G401.6 (cell line): Measurements from ENCODE around the gene NSD2.
"Not testable (repeated sequence)": the region's sequence is repeated elsewhere in the genome, so short reads cannot be mapped to it uniquely, and the experiment has no call there.

Experiments used
- FAIRE-seq: peaks from 2 replicates; lab custom pipeline; 2012; peaks lifted over from hg19 to GRCh38; lab: Jason Lieb, UNC

Gene NSD2

DNA sequence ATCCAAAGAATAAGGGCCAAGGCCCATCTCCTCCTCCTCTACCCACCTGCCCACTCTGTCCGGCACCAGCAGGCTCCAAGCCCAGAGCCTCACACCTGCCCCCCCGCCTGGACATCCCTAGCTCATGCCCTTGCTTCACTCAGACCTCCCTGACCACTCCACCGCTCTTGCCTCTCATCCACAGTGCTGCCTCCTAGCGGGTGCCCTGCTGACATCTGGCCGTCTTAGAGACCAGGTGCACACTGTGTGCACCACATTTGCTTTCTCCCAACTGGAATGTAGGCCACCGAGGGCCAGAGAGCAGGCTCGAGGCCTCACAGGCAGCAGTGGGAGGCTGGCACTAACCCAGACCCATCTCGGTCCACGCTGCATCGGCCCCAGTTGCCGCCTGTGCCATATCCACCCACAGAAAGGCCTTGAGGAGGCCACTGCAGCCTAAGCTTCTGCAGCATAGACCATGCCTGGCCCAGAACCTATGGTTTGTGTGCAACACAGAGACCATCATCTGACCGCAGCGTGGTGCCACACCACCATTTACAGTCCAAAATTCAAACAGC, 28.8 kb upstream of the NSD2 start:
- no peak for FAIRE-seq

DNA sequence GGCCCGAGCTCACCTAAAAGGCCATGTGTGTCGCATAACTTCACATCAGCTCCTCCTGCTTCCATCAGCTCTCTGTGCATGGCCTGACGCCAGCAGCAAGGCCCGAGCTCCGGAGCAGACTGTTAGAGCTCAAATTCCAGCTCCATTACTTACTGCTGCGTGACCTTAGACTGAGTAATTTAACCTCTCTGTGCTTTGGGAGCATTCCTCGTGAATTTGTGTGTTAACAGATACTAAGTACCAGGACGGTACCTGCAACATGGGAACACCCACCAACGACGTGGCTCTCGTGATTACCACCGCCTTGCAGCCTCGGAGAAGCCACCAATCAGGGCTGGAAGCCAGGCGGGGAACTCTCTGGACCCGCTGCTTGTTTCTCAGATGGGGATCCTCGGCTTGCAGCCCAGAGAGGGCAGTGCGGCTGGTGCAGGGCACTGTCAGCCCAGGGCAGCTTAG, 28.2 kb upstream of the NSD2 start:
- no peak for FAIRE-seq

DNA sequence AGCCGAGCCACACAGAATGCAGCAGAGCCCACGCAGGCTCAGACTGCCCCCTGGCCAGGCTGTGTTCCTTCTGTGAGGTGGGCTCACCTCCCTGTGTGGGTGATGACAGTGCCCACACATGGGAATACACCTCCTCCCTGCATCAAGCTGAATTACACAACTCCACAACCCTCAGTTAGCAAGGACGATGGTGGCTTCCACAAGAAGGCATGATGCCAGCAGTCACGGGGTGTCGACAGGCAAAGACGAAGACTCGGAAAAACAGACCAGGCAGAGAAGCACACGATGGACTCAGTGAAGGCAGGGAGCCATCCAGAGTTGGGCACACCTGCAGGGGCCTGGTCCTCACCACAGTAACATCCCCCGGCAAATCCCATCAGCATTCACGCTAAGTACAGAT, 27.3 kb upstream of the NSD2 start:
- FAIRE-seq = no peak

DNA sequence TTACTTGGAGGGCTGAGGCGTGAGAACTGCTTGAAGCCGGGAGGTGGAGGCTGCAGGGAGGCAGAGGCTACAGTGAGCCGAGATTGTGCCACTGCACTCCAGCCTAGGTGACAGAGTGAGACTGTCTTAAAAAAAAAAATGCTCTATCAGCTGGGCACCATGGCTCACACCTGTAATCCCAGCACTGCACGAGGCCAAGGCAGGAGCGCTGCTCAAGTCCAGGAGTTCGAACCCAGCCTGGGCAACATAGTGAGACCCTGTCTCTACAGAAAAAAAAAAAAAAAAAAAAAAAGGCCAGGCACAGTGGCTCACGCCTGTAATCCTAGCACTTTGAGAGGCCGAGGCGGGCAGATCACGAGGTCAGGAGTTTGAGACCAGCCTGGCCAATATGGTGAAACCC, 26.6 kb upstream of the NSD2 start:
- FAIRE-seq = not testable (repeated sequence)

DNA sequence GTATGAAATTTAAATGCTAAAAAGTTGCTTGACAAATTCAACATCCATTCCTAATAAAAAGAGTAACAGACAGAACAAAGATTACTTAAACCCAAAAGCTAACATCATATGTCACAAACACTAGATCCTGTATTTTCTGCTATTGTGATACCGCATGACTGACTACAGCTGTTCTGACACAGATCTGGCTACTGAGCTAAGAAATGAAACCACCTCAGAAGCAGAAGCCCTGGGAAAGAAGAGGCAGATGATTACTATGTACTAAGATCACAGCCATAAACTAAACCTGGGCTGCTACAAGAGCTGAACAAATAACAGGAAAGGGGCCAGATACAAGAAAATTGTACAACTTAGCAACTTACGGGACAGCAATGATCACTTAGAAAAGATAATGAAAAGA, 24.6 kb upstream of the NSD2 start:
- FAIRE-seq = no peak

DNA sequence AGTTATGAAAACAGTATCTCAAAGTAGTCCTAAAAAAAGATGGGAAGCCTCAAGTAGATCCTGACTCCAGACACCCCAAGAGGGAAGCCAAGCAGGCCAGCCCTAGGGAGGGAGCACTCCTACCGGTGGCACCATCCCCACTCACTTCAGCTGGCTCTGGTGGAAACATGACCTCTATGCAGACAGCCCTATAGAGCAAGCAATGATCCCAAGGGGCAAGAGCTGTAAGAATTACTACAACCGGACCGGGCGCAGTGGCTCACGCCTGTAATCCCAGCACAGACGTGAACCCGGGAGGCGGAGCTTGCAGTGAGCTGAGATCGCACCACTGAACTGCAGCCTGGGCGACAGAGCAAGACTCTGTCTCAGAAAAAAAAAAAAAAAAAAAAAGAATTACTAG, 20.9 kb upstream of the NSD2 start:
- no peak for FAIRE-seq

DNA sequence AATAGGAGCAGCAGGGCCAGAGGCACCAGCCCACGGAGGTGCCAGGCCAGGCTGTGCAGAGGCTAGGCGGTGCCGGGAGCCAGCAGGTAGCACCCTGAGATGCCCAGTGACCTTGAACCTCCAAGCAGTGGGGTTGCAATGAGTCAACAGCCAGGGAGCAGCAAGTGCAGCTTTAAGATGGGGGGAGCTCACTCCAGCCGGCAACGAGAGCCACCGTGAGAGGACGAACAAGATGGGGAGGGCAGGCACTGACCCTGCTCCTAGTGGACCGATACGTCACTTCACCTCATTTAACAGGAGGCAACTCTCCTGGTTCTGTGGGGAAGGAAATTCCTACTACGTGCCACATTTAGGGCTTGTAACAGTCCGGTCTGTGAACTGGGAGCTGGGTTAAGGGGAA, 20.0 kb upstream of the NSD2 start:
- no peak for FAIRE-seq

DNA sequence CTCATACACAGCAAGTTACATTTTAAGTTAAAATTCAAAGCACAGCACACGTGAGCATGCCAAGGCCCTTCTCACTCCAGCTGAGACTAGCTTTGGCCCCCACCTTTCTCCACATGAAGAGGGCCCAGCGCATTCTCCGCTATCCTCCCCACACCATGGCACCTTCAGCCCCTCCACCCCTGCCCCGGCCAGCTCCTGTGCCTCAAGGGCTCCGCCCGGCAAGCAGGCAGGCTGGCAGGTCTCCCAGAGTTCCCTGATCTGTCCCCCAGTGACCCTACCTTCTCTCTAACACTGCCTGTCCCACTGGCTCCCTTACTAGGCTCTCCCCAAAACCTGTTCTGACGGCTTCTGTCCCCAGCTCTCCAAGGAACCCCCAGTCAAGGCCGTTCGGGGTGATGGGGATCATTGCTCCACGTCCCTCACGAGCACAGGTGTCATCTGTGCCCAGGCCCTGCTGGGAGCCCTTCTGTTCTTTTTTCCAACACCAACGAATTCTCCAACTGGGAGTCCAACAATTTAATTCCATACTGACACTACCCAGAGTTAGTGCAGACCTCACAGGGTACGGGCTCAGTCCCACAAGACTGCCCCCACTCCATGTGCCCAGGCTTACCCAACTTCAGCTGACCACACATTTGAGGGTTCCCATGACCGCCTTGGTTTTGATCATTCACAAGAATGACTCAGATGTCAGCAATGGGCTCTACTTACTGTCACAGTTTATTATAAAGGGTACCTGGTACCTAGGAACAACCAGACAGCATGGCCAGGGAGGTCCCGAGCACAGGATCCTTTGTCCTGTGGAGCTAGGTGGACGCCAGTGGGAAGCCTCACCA, 19.4 kb upstream of the NSD2 start:
- FAIRE-seq = no peak

DNA sequence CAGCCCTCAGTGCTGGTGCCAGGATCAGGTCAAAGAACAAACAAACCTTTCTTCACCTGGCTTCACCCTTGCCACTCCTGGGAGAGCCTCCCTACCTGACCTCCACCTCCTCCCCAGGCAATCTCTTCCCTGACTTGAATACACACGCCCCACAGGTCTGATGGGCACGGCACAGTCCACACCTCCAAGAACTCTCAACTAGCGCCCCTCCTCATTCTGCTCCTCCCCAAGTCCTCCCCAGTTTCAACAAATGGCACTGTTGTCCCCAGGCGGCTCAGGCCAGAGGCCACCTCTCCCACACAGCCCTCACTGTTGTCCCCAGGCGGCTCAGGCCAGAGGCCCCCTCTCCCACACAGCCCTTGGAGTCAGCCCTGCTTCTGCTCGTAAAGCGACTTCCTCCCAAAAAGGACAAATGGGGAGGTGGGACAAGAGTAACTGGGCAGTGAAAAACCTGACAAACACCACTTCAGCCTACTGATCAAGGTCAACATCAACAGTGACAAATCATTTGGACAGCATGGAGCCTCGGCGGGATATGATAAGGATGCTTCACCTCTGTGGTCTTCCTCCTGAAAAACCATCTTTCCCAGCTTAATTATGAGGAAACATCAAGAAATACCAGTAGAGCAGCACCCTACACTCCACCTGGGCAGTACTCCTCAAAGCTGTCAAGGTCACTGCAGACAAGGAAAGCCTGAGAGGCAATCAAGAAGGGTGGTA, 18.1 kb upstream of the NSD2 start:
- FAIRE-seq = no peak

DNA sequence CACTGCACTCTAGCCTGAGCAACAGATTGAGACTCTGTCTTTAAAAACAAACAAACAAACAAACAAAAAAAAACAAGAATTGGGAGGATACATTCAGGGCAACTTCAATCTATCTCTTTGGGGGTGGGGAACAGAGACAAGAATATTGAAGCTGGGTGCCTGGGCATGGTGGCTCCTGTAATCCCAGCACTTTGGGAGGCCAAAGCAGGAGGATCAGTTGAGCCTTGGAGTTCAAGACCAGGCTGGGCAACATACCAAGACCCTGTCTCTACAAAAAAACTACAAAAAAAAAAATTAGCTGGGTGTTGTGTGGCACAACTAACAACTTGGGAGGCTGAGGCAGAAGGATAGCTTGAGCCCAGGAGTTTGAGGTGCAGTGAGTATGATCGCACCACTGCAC, 16.4 kb upstream of the NSD2 start:
- no peak for FAIRE-seq

DNA sequence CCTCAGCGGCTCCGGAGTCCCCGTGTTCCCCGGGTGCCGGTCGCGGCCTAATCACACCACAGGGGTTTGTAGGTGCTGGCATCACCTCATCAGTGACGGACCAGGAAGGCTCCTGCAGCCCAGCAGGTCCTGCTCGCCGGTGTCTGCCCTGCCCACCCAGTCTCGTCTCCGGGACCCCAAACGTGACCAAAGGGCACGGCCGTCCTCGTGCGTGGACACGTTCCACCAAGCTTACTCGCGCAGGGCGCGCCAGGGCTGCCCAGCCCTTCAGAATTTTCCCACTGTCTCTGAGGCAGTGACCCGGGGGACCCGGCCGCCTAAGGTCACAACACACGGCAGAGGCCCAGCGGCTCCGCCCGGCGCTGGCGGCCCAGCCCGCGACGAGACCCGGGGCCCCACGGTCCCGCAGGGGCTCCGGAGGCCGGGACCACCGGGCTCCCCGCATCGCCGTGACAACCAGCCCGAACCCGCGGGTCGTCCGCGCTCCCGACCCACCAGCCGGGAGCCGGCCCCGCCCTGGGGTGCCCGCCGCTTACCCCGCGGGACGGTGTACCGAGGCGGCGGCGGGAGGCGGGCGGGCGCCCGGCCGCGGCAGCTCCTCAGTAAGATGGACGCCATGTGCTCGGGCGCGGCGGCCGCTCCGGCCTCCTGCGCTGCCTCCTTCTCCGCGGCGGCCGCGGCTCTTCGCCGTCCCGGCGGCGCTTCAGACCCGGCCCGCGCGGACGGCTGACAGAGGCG, 15.7 kb upstream of the NSD2 start:
- no peak for FAIRE-seq

DNA sequence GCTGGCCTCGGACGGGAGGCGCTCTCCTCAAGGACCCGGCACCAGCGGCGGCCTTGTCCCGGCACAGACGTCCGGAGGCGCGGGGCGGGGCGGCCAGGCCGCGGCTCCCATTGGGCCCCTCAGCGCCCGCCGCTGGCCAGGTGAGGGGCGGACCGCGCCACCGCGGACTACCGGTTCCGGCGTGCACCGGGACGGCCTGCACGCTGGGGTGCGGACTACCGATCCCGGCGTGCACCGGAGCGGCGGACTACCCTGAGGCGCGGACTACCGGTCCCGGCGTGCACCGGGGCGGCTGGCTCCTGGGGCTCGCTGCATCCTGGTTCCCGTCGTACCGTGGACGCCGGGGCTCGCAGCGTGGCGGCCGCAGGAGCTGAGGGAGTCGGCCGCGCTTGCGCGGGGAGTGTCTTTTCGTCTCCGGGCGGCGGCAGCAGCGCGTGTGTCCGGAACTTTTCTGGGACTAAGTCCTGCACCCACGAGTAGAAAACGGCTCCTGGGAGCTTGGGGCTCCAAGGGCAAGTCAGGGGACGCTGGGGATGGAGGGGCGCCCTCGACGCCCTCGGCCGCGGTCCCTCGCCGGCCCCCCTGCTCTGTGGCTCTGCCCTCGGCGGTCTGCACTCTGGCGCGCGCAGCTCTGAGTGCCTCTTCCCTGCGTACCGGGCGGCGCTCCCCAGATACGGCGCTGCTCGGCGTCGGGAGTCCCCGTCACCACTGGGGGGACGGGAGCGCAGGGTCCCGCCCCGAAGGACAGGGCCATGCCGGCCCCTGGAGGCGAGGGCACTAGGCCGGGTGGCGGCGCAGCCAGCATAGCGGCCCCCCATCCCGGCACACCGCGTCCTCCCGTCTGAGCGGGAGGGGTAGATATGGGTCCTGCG, 14.9 kb upstream of the NSD2 start, which contains the start of gene LETM1:
LETM1 (minus strand) TSS at position 86 of the 872 bp plus-strand sequence. CDS start 206 bp downstream, outside the sequence.
- peak; percentile 41 for FAIRE-seq

DNA sequence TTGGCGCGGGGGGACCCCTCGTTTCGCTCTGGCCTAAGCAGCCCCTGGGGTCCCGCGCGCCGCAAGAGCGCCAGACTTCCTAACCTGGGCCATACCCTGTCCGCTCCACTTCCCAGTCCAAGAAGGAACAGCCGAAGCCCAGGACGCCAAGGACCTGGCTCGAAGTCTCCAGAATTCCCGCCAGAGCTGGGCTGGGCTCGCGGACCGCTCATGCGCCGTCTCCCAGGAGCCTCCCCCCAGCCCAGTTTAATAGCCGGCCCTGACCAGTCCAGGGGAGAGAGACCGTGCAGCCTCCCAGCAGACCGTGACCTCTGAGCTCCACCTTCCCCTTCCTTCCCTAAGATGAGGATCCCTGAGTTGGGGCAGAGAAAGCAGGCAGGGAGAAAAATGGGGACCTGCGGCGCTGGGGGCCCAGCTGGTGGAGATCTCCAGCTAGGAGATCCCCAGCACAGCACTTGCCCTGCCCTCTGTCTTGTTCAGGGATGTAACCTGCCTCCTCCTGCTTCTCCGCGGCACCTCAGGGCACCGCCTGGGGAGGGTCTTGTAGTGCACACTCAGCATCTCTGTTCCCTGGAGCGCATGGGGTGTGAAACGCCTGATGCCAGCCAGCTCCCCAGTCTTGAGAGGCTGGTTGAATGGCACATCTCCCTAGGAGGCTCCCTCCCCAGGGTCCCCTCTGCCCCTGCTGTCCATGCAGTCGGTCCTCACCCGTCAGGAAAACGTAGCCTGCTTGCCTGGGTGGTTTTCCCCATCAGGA, 14.1 kb upstream of the NSD2 start:
- no peak for FAIRE-seq

DNA sequence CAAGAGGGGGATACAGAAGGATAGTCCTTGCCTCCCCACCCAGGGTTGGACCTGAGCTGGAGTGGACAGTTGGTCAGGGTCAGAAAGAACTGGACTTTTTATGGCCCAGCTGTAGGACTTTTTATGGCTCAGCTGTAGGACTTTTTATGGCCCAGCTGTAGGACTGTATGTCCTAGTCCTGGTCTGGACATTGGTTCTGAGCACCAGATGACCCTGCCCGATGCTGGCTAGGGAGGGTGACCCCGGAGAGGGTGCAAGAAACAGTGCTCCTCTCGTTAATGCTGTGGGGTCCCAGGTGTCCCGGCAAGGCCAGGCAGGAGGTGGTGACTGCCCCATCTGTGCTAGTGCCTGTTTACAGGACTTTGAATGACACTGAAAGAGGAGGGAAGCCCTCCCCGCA, 13.3 kb upstream of the NSD2 start:
- FAIRE-seq = no peak

DNA sequence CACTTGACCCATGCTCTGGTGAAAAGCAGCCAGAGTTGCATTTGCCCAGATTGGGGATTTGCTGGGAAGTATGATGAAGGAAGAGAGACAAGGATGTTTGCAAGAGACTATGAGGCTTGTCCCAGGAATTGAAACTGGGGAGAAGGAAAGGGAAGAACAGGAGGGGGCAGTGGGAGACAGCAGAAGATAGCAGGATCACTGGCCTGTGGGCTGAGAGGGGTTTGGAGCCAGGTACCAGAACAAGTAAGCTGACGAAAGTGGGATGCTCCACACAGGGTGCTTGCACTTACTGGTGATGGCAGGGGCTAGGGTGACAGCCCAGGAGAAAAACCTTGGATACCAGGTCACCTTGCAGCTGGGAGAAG, 11.8 kb upstream of the NSD2 start:
- FAIRE-seq = no peak

DNA sequence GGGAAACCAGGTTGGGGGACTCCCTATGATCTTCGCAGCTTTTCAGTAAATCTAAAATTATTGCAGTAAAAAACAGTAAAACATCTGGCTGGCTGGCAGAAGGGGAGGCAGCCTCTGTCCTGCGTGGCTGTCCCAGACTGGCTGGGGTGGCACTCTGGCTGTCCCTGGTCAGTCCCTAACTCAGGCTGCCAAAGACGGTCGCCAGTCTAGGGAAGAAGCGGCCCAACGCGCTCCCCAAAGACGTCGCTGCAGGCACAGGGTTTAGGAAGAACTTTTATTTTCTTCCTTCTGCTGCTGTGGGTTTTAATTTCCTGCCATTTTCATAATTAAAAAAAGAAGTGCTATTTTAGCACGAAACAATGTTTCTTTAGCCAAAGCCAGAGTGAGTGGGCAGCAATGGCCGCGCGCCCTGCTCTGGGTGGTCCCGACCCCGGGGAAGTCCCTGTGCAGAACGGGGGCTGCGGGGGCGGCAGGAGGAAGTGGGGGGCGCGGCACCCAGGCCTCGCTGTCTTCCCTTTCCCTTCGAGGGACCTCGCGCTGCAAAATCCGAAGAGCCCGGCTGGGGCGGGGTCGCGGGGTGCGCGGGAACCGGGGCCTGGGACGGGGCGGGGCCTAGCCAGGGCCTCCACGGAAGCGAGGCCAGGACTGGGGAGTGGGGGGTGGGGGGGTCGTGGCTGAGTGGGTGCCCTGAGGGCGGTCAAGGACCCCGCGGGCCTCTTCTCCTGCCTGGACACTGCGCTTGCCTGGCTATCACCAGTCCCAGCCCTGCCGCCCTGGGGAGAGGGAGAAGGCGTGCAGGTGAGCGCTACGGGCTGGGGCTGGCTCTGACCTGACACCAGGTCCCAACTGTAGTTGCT, 8.9 kb upstream of the NSD2 start:
- no peak for FAIRE-seq

DNA sequence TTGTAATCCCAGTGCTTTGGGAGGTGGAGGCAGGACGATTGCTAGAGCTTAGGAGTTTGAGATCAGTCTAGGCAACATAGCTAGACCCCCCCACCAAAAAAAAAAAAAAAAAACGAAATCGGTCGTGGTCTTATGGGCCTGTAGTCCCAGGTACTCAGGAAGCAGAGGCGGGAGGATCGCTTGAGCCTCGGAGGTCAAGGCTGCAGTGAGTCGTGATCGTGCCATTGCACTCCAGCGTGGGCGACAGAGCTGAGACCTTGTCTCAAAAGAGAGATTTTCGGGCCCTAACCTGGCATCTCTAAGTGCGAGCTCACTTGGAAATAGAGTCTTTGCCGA, 8.3 kb upstream of the NSD2 start:
- FAIRE-seq = no peak

DNA sequence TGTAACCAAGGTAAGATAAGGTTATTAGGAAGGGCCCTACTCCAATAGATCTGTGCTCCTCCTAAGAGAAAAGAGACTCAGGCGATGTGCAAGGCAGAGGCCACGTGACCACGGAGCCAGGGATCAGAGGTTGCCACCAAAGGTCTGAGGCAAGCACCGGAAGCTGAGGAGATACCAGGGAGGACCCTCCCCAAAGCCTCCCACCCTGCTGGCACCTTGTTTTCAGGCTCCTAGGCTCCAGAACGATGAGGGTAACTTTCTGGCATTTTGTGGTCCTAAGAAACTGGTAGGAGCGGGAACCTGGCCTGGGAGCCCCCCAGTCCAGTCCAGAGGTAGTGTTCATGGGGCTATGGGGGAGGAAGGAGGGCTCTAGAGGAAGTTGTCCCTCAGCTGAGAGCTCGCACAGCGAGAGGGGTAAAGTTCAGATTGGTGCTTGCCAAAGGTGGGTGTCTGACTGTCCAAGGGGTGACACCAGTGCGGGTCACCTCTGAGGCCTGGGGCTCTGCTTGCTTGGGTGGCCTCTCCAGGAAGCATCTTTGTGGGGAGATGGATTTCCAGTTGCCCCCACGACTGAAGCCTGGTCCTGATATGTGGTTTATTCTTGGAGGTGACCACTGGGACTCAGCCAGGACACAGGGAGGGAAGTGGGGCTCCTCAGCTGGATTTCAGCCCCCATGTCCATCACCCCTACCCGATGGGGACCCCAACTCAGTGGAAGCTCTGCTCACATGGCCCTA, 7.7 kb upstream of the NSD2 start:
- no peak for FAIRE-seq
